Choroid plexus epithelial cell (primary cell): ENCODE measurements around the gene SRPX2.
A peak's percentile ranks its signal among the peaks of the same experiment; 100 is the strongest.

Experiments used
- DNase-seq: peaks from one replicate; pipeline ENCODE4 v3.0.0-alpha.2; 2010; ENCODE audit warnings: low read depth
- H3K4me3 ChIP-seq: 2 replicates; pipeline ENCODE4 v1.5.1; 2011; ENCODE audit warnings: low read depth, mild to moderate bottlenecking, control low read depth, low read length, moderate library complexity
- CTCF ChIP-seq: conservative IDR thresholded peaks from 2 replicates; pipeline ENCODE4 v1.5.1; 2011; ENCODE audit warnings: low read depth, mild to moderate bottlenecking, control low read depth, inconsistent platforms, low read length, moderate library complexity

SRPX2 gene

GRCh38 chrX:100687546-100687945 lies 43.5 kb downstream of the SRPX2 start:
- H3K4me3 ChIP-seq, result no peak overlapping the region
- TF ChIP-seq CTCF, result no peak
- no peak for DNase-seq

GRCh38 chrX:100695302-100695701 lies 51.3 kb downstream of the SRPX2 start:
- no peak for DNase-seq

GRCh38 chrX:100695991-100696390 lies 52.0 kb downstream of the SRPX2 start:
- TF ChIP-seq CTCF, result no peak
- H3K4me3 ChIP-seq, result no peak overlapping the region
- DNase-seq, result peak; percentile 27

More at GRCh38 chrX:100695302-100695701, 51.3 kb downstream of the SRPX2 start:
- H3K4me3 ChIP-seq, result no peak overlapping the region
- TF ChIP-seq CTCF, result no peak

GRCh38 chrX:100696699-100697351 lies 52.8 kb downstream of the SRPX2 start:
- DNase-seq, result no peak
- no peak overlapping the region for H3K4me3 ChIP-seq
- TF ChIP-seq CTCF, result no peak

- DNase-seq, result no peak
- TF ChIP-seq CTCF, result no peak
- no peak overlapping the region for H3K4me3 ChIP-seq
Observed at GRCh38 chrX:100698551-100698950, 54.6 kb downstream of the SRPX2 start.

- no peak overlapping the region for H3K4me3 ChIP-seq
- no peak for TF ChIP-seq CTCF
- DNase-seq, result no peak
Observed at GRCh38 chrX:100700809-100701208, 56.8 kb downstream of the SRPX2 start.

GRCh38 chrX:100704581-100705203 lies 60.7 kb downstream of the SRPX2 start:
- no peak overlapping the region for H3K4me3 ChIP-seq
- DNase-seq, result no peak
- no peak for TF ChIP-seq CTCF
